Testis (tissue), 2 donors: Measurements from ENCODE around the gene BEST2.

ENCODE experiments used
- CTCF ChIP-seq, 3 experiments: fragments of 450-650 bp in 2 of 3; fragments of 200-600 bp in 1 of 3; sonication (generic) in 1 of 3; IDR thresholded peaks; one replicate each; pipeline ENCODE4 v1.5.1; 2016 to 2019; ENCODE audit warnings: antibody characterized with exemption in 3 of 3, mild to moderate bottlenecking in 2 of 3, moderate library complexity in 1 of 3
- POLR2A ChIP-seq: fragments of 450-650 bp; IDR thresholded peaks from one replicate; pipeline ENCODE4 v1.6.1; 2017; ENCODE audit warnings: antibody characterized with exemption, mild to moderate bottlenecking, moderate library complexity

- no peak for TF ChIP-seq CTCF (IDR thresholded peaks at IDR 0.05)
- no peak for TF ChIP-seq POLR2A
Measured at GRCh38 chr19:12763100-12763499, 11.5 kb downstream of the BEST2 start.
